Bronchial epithelial cell (primary cell): ENCODE results near the gene PCDHB3. TPM values are rescaled to one million over a fixed set of nuclear protein-coding genes. Genes with fewer than 3 reads are reported as not detected.
"Not testable (repeated sequence)": the region's sequence is repeated elsewhere in the genome, so short reads cannot be mapped to it uniquely, and the experiment has no call there.

Experiments
- DNase-seq: peaks from one replicate; pipeline ENCODE4 v3.0.0-alpha.2; 2010; ENCODE audit warnings: low read depth
- FAIRE-seq: peaks from 2 replicates; lab custom pipeline; 2011; peaks lifted over from hg19 to GRCh38; lab: Jason Lieb, UNC
- H3K27me3 ChIP-seq: 2 replicates; pipeline ENCODE4 v1.5.1; 2011; ENCODE audit warnings: low read length; ENCODE audit not compliant: control insufficient read depth, insufficient read depth
- H3K36me3 ChIP-seq: 2 replicates; pipeline ENCODE4 v1.5.1; 2011; ENCODE audit warnings: low read length; ENCODE audit not compliant: control insufficient read depth, insufficient read depth
- H3K4me3 ChIP-seq: 2 replicates; pipeline ENCODE4 v1.5.1; 2011; ENCODE audit warnings: mild to moderate bottlenecking, low read depth, low read length, control low read depth
- CTCF ChIP-seq: IDR thresholded peaks from 2 replicates; pipeline ENCODE4 v1.5.1; 2011; ENCODE audit warnings: mild to moderate bottlenecking, moderate library complexity, low read length, control low read depth, inconsistent platforms; ENCODE audit not compliant: insufficient read depth, severe bottlenecking
- total RNA-seq: library from RNA; depleted of rRNA; stranded (reverse); fragments of >200 nt; gene quantifications from 2 replicates; pipeline ENCODE4 v1.2.1, GENCODE V29; 2014

The PCDHB3 gene
- total RNA-seq, 1 donor from 2014 or later, result under 0.01 TPM

GRCh38 chr5:141084487-141084989 lies 15.7 kb upstream of the PCDHB3 start:
- no peaks in the 10 kb centered on the region for H3K27me3 ChIP-seq
- DNase-seq (peak; percentile 46), FAIRE-seq (no peak)
- no peaks in the 10 kb centered on the region for H3K36me3 ChIP-seq
- H3K4me3 ChIP-seq, result peak overlapping the region; percentile 33
- TF ChIP-seq CTCF, result peak; percentile 56

GRCh38 chr5:141094481-141095262 lies 5.6 kb upstream of the PCDHB3 start, which contains the start of gene PCDHB2:
Gene PCDHB2 (plus strand): TSS chr5:141094615. CDS start chr5:141094791, 176 bp downstream.
- H3K27me3 ChIP-seq, result no peaks in the 10 kb centered on the region
- DNase-seq (peak; percentile 15), FAIRE-seq (no peak)
- H3K4me3 ChIP-seq, result peak within 1 kb of the TSS; percentile 24
- TF ChIP-seq CTCF, result peak; percentile 15
- H3K36me3 ChIP-seq, result no peaks in the 10 kb centered on the region

DNA sequence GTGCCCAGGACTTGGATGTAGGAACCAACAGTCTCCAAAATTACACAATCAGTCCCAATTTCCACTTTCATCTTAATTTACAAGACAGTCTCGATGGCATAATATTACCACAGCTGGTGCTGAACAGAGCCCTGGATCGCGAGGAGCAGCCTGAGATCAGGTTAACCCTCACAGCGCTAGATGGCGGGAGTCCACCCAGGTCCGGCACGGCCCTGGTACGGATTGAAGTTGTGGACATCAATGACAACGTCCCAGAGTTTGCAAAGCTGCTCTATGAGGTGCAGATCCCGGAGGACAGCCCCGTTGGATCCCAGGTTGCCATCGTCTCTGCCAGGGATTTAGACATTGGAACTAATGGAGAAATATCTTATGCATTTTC lies 5.0 kb upstream of the PCDHB3 start:
- no peaks in the 10 kb centered on the region for H3K27me3 ChIP-seq
- no peak for FAIRE-seq
- no peak for TF ChIP-seq CTCF
- H3K36me3 ChIP-seq, result no peaks in the 10 kb centered on the region
- no peak overlapping the region for H3K4me3 ChIP-seq
- no peak for DNase-seq

GRCh38 chr5:141096181-141096580 lies 4.1 kb upstream of the PCDHB3 start:
- not testable (repeated sequence) for H3K4me3 ChIP-seq, FAIRE-seq, H3K27me3 ChIP-seq, H3K36me3 ChIP-seq, DNase-seq

DNA sequence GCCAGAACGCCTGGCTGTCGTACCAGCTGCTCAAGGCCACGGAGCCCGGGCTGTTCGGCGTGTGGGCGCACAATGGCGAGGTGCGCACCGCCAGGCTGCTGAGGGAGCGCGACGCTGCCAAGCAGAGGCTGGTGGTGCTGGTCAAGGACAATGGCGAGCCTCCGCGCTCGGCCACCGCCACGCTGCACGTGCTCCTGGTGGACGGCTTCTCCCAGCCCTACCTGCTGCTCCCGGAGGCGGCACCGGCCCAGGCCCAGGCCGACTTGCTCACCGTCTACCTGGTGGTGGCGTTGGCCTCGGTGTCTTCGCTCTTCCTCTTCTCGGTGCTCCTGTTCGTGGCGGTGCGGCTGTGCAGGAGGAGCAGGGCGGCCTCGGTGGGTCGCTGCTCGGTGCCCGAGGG lies 3.7 kb upstream of the PCDHB3 start:
- not testable (repeated sequence) for H3K36me3 ChIP-seq, DNase-seq, FAIRE-seq, H3K27me3 ChIP-seq, H3K4me3 ChIP-seq

GRCh38 chr5:141101059-141101458 lies 786 bp downstream of the PCDHB3 start:
- H3K36me3 ChIP-seq, result no peaks in the 10 kb centered on the region
- no peaks in the 10 kb centered on the region for H3K27me3 ChIP-seq
- no peak for FAIRE-seq
- TF ChIP-seq CTCF, result no peak
- H3K4me3 ChIP-seq, result no peak overlapping the region
- no peak for DNase-seq

- FAIRE-seq, H3K4me3 ChIP-seq, DNase-seq, H3K27me3 ChIP-seq, H3K36me3 ChIP-seq: not testable (repeated sequence)
Observed at GRCh38 chr5:141102070-141102469, 1.8 kb downstream of the PCDHB3 start.

DNA sequence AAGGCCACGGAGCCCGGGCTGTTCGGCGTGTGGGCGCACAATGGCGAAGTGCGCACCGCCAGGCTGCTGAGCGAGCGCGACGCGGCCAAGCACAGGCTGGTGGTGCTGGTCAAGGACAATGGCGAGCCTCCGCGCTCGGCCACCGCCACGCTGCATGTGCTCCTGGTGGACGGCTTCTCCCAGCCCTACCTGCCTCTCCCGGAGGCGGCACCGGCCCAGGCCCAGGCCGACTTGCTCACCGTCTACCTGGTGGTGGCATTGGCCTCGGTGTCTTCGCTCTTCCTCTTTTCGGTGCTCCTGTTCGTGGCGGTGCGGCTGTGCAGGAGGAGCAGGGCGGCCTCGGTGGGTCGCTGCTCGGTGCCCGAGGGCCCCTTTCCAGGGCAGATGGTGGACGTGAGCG lies 2.2 kb downstream of the PCDHB3 start:
- not testable (repeated sequence) for H3K27me3 ChIP-seq, DNase-seq, H3K4me3 ChIP-seq, FAIRE-seq, H3K36me3 ChIP-seq
